Adrenal gland (tissue), 5 donors: ENCODE measurements around the gene SLC5A9.

Source experiments
- CTCF ChIP-seq, 6 experiments: fragments of 450-650 bp in 4 of 6; fragments of 200-600 bp in 2 of 6; sonication (generic) in 1 of 6; IDR thresholded peaks; 1 replicate in 5 of 6; 2 replicates in 1 of 6; pipeline versions ENCODE4 v1.5.1 to v1.8.0; 2016 to 2021; ENCODE audit warnings: antibody characterized with exemption in 6 of 6, mild to moderate bottlenecking in 2 of 6, moderate library complexity in 1 of 6
- POLR2A ChIP-seq, 2 donors: fragments of 450-650 bp; IDR thresholded peaks; one replicate each; pipeline ENCODE4 v1.6.1; 2017; ENCODE audit warnings: antibody characterized with exemption in 2 of 2, mild to moderate bottlenecking in 2 of 2, moderate library complexity in 1 of 2
- donor health status: DM: no; HTN: no; CAD: no.

- TF ChIP-seq CTCF (IDR thresholded peaks at IDR 0.05) (no peak), POLR2A (IDR thresholded peaks at IDR 0.05) (no peak)
These were observed 19.7 kb downstream of the SLC5A9 start for GRCh38 chr1:48242141-48242736.
